OCI-LY7 (cell line): ENCODE data around the gene BTG2. TPM values are rescaled to one million over a fixed set of nuclear protein-coding genes. Genes with fewer than 3 reads are reported as not detected.

ENCODE experiments used
- BruUV-seq: library from RNA; stranded (reverse); fragments of 400-500 nt; replicated peaks from 2 replicates; lab custom pipeline; 2021; lab: Mats Ljungman, UMichigan
- CTCF ChIA-PET: fragments of 300-600 bp; sonication (Branson Sonifier 250); formaldehyde crosslinking; loops from one replicate; lab custom pipeline; 2022; ENCODE audit warnings: antibody characterized with exemption; ENCODE audit not compliant: unreplicated experiment; lab: Charles Lee
- POLR2A ChIA-PET: fragments of 300-600 bp; sonication (Branson Sonifier 250); formaldehyde crosslinking; loops from one replicate; lab custom pipeline; 2022; ENCODE audit warnings: antibody characterized with exemption; lab: Charles Lee
- DNase-seq: peaks from one replicate; pipeline ENCODE4 v3.0.0-alpha.2; 2015; ENCODE audit warnings: low spot score
- H2AFZ ChIP-seq: fragments of 200-600 bp; sonication (generic), shearing (Covaris generic); 2 replicates; pipeline ENCODE4 v1.6.1; 2014; ENCODE audit warnings: mild to moderate bottlenecking, antibody characterized with exemption, low read length, moderate library complexity
- H3K27ac ChIP-seq: fragments of 200-600 bp; sonication (generic); 2 replicates; pipeline ENCODE4 v1.5.1; 2014; ENCODE audit warnings: mixed run types, low read depth, mild to moderate bottlenecking, moderate library complexity, low read length, inconsistent platforms; ENCODE audit not compliant: poor library complexity, severe bottlenecking
- H3K36me3 ChIP-seq: fragments of 200-600 bp; sonication (generic); 2 replicates; pipeline ENCODE4 v1.6.1; 2014; ENCODE audit warnings: mild to moderate bottlenecking, antibody characterized with exemption, low read length, moderate library complexity, mixed read lengths; ENCODE audit not compliant: insufficient read depth
- H3K4me1 ChIP-seq: fragments of 200-600 bp; sonication (generic); 2 replicates; pipeline ENCODE4 v1.5.1; 2014; ENCODE audit warnings: mild to moderate bottlenecking, low read length; ENCODE audit not compliant: insufficient read depth, poor library complexity, severe bottlenecking
- H3K4me2 ChIP-seq: fragments of 200-600 bp; sonication (generic); 2 replicates; pipeline ENCODE4 v1.6.1; 2014; ENCODE audit warnings: mild to moderate bottlenecking, low read length
- H3K4me3 ChIP-seq: fragments of 200-600 bp; sonication (generic); 2 replicates; pipeline ENCODE4 v1.5.1; 2014; ENCODE audit warnings: mild to moderate bottlenecking, low read depth, low read length; ENCODE audit not compliant: poor library complexity, severe bottlenecking
- H3K79me2 ChIP-seq: fragments of 200-600 bp; sonication (generic); 2 replicates; pipeline ENCODE4 v1.6.1; 2016; ENCODE audit warnings: low read depth, mild to moderate bottlenecking, low read length, moderate library complexity, mixed read lengths; ENCODE audit not compliant: insufficient read depth
- H3K9me2 ChIP-seq: fragments of 200-600 bp; sonication (generic); 2 replicates; pipeline ENCODE4 v1.6.1; 2016; ENCODE audit warnings: mild to moderate bottlenecking, low read length, mixed read lengths; ENCODE audit not compliant: insufficient read depth
- H3K9me3 ChIP-seq: fragments of 200-600 bp; sonication (generic); 2 replicates; pipeline ENCODE4 v1.6.1; 2014; ENCODE audit warnings: mild to moderate bottlenecking, mixed run types, low read length, mixed read lengths
- H4K20me1 ChIP-seq: fragments of 200-600 bp; sonication (generic); 2 replicates; pipeline ENCODE4 v1.6.1; 2014; ENCODE audit warnings: mild to moderate bottlenecking, antibody characterized with exemption, low read length, moderate library complexity, mixed read lengths; ENCODE audit not compliant: insufficient read depth
- EZH2phosphoT487 ChIP-seq: fragments of 200-600 bp; sonication (generic); IDR thresholded peaks from 2 replicates; pipeline ENCODE4 v1.6.1; 2018; ENCODE audit warnings: low read depth, borderline replicate concordance, mild to moderate bottlenecking, mixed run types, antibody characterized with exemption, low read length, moderate library complexity, mixed read lengths
- intact Hi-C: fragments of 100-400 bp; cut with micrococcal nuclease; formaldehyde crosslinking; loops from one replicate; pipeline ENCODE4 v1.10.0; 2022; ENCODE audit not compliant: unreplicated experiment
- total RNA-seq, 2 experiments: library from RNA; depleted of rRNA in 1 of 2; stranded (reverse); fragments of >200 nt in 1 of 2; shearing (Covaris generic) in 1 of 2; gene quantifications; 2 replicates each; pipeline ENCODE4 v1.2.3, GENCODE V29; 2014 to 2022
- TF ChIP-seq, protein P1 (sequence below): fragments of 200-600 bp; sonication (generic); conservative IDR thresholded peaks from 2 replicates; pipeline ENCODE4 v1.5.1; 2014; ENCODE audit warnings: mild to moderate bottlenecking, antibody characterized with exemption, low read length, moderate library complexity, mixed read lengths

BTG2 gene
- total RNA-seq, 2 experiments from 2014 or later = 99.5 to 156 TPM

DNA sequence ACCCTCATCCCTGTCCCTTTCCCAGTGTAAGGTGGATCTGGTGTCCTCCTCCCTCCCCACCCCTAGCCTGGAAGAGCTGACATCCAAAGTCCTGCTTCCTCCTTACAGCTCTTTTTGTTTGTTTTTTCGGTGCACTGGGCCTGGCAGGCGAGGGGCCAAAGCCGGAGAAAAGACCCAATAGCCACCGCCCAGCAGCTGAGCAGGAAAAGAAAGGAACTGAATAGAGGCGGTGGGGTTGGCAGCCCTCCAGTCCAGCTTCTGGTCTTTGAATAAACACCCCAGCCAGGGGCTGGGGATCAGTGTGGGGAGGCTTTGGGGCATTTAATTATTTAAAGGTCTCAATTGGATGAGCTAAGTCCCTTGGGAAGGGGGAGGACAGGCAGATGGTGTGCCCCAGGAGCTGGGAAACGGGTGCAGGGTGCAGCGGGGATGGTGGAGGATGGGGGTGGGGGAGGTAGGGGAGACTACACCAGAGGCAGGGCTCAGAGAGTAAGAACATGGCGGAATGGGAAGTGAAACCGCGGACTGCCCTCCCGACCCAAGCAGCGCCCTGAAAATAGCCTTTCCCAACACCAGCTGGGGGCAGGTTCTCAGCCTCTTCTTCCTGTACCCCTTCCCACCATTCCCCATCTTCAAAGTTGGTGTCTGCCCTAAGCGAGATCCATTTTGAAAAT is 20.2 kb downstream of the BTG2 start:
- Histone ChIP-seq H3K9me2 (no peaks in the 10 kb centered on the region), H3K4me3 (peak overlapping the region; percentile 67), H3K79me2 (peaks cover 20% of the 10 kb centered on the region; the same call in 1 of the 2 replicates), H3K9me3 (no peaks in the 10 kb centered on the region), H4K20me1 (no peaks in the 10 kb centered on the region), H3K36me3 (no peaks in the 10 kb centered on the region), H3K27ac (peak overlapping the region; percentile 98), H3K4me1 (peaks cover 94% of the 10 kb centered on the region), H2AFZ (no peak overlapping the region), H3K4me2 (peak overlapping the region; percentile 99)
- no peak for TF ChIP-seq EZH2phosphoT487
- TF ChIP-seq, protein P1, sequence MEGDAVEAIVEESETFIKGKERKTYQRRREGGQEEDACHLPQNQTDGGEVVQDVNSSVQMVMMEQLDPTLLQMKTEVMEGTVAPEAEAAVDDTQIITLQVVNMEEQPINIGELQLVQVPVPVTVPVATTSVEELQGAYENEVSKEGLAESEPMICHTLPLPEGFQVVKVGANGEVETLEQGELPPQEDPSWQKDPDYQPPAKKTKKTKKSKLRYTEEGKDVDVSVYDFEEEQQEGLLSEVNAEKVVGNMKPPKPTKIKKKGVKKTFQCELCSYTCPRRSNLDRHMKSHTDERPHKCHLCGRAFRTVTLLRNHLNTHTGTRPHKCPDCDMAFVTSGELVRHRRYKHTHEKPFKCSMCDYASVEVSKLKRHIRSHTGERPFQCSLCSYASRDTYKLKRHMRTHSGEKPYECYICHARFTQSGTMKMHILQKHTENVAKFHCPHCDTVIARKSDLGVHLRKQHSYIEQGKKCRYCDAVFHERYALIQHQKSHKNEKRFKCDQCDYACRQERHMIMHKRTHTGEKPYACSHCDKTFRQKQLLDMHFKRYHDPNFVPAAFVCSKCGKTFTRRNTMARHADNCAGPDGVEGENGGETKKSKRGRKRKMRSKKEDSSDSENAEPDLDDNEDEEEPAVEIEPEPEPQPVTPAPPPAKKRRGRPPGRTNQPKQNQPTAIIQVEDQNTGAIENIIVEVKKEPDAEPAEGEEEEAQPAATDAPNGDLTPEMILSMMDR = no peak
- BruUV-seq = TSS peak; percentile 77
- intact Hi-C loops = loop anchor here (1.0 to 10.0 kb wide), 3 partner anchors 20 to 1989 kb away; partner anchors contain the start of genes BTG2 and RBBP5
- POLR2A ChIA-PET = interaction anchor here (0.6 to 12.9 kb wide), 12 partner anchors 8 to 839 kb away, joined by 3 to 458 read pairs (median 6); partner anchors contain the start of gene BTG2
- CTCF ChIA-PET = interaction anchor here (0.6 to 2.7 kb wide), 12 partner anchors 9 to 183 kb away, joined by 3 to 19 read pairs (median 6); no protein-coding TSS in a partner anchor
- peak; percentile 83 for DNase-seq

DNA sequence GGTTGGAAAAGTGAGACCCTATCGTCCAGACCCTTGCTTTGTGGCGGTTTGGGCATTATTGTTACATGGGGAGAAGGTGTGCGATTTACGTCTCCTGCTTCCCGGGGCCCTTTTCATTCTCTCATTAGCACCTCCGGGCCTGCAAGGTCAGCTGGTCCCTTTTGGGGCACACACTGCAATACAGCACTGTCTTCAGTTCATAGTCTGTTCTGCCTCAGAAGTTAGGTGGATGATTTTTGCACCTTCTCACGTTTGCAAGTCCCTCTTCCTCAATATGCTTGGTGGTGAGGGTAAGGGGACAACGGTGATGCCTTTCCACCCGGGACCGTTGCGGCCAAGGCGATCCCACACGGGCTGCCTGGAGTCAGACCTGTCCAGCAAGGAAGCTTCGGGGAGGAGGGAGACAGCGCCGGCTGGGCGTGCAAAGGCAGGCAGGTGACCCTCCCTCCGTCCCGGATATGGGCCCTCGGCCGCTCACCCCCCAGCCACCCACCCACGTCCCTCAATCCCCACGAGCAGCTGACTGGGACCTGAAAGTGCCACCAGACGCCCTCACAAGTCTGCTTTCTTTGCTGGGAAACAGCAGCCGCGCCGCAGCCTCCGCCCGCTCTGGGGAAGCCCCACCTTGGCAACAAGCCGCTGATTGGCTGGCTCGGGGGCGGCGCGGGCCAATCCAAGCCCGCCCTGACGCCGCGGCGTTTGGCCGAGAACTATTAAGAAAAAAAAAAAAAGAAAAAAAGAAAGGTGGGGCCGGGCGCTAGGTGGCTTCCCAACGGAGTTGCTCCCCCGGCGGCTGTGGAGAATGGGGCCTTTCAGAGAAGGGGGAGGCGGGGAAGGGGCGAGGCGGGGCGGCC is 21.7 kb downstream of the BTG2 start:
- no peaks in the 10 kb centered on the region for H4K20me1 ChIP-seq
- BruUV-seq = TSS peak; percentile 83
- H3K79me2 ChIP-seq = peaks cover 13% of the 10 kb centered on the region; the same call in 1 of the 2 replicates
- H3K9me2 ChIP-seq = no peaks in the 10 kb centered on the region
- H3K4me3 ChIP-seq = peak overlapping the region; percentile 67
- no peaks in the 10 kb centered on the region for H3K9me3 ChIP-seq
- TF ChIP-seq EZH2phosphoT487 = no peak
- TF ChIP-seq, protein P1 = no peak
- intact Hi-C loops = loop anchor here (1.0 to 10.0 kb wide), 4 partner anchors 54 to 1988 kb away; partner anchors contain the start of gene RBBP5
- POLR2A ChIA-PET = interaction anchor here (0.6 to 12.9 kb wide), 7 partner anchors 9 to 57 kb away, joined by 3 to 458 read pairs (median 20); partner anchors contain the start of gene BTG2
- H3K36me3 ChIP-seq = no peaks in the 10 kb centered on the region
- peak overlapping the region; percentile 98 for H3K27ac ChIP-seq
- no peak overlapping the region for H2AFZ ChIP-seq
- H3K4me1 ChIP-seq = peaks cover 90% of the 10 kb centered on the region
- CTCF ChIA-PET = interaction anchor here (0.6 to 1.4 kb wide), 7 partner anchors 10 to 54 kb away, joined by 3 to 7 read pairs (median 4); no protein-coding TSS in a partner anchor
- H3K4me2 ChIP-seq = peak overlapping the region; percentile 99
- peak; percentile 96 for DNase-seq
